ENCODE data around the gene KIF2C. TPM values are rescaled to one million over a fixed set of nuclear protein-coding genes. Genes with fewer than 3 reads are reported as not detected.
A peak's percentile ranks its signal among the peaks of the same experiment; 100 is the strongest.

Gene KIF2C
- total RNA-seq, 4 donors from 2014 or later: 0.76 to 4.5 (median 3.7) TPM

- DNase-seq (ENCODE audit: low spot score in 2 of 2): peak; percentile 93 to 98
- intact Hi-C loops (cut with DNase I; ENCODE audit: low total_unique reads): no loop called here
- TF ChIP-seq, protein P1, sequence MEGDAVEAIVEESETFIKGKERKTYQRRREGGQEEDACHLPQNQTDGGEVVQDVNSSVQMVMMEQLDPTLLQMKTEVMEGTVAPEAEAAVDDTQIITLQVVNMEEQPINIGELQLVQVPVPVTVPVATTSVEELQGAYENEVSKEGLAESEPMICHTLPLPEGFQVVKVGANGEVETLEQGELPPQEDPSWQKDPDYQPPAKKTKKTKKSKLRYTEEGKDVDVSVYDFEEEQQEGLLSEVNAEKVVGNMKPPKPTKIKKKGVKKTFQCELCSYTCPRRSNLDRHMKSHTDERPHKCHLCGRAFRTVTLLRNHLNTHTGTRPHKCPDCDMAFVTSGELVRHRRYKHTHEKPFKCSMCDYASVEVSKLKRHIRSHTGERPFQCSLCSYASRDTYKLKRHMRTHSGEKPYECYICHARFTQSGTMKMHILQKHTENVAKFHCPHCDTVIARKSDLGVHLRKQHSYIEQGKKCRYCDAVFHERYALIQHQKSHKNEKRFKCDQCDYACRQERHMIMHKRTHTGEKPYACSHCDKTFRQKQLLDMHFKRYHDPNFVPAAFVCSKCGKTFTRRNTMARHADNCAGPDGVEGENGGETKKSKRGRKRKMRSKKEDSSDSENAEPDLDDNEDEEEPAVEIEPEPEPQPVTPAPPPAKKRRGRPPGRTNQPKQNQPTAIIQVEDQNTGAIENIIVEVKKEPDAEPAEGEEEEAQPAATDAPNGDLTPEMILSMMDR (IDR thresholded peaks at IDR 0.05): peak in 1 of 3 donors; percentile 34
- TF ChIP-seq POLR2A (IDR thresholded peaks at IDR 0.05): peak in 1 of 2 donors; percentile 86
- 0 to 1% methylated on average over 33 to 37 of the region's 65 CpGs for WGBS, 2 donors
- H3K4me3 ChIP-seq (ENCODE audit: low read depth, poor library complexity, severe bottlenecking): peak within 1 kb of the TSS; percentile 85
These were observed 35.7 kb downstream of the KIF2C start, which contains the start of gene RPS8 for GRCh38 chr1:44775078-44775929. Gene RPS8, plus strand, starts transcription at chr1:44775540. Its CDS starts 57 bp downstream, at chr1:44775597.

DNA sequence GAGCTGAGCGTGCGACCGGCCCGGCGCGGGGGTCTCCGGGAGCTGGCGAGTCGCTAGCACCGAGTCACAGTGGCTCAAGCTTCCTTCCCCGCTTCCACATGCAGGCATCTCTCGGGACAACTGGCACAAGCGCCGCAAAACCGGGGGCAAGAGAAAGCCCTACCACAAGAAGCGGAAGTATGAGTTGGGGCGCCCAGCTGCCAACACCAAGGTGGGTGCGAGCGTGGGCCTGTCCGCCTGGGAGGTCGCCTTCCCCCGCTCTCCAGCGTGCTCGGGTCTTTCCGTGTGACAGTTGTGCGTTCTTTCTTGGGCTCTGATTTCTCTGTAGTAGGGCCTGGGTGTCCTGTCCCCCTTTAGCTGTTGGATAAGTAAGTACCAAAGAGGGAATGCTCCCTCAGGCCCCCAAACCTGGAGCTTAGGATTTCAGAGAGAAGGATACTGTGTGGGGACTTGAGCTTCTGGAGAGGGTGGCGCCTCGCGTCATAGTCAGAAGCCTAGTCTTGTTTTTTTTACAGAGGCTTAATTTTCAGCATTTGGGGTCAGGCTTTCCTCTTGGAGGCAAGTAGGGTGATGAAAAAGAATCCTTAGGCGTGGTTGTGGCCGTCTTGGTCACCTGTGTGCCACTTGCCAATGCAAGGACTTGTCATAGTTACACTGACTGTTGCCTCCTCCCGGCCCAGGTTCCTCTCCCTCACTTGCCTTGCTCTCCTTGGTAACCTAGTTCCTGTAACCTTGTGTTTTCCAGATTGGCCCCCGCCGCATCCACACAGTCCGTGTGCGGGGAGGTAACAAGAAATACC lies 36.5 kb downstream of the KIF2C start:
- WGBS, 2 donors: 5 to 11% methylated on average over 24 to 35 of the region's 36 CpGs
- intact Hi-C loops (cut with DNase I; ENCODE audit: low total_unique reads): no loop called here
- no peak for DNase-seq (ENCODE audit: low spot score in 2 of 2)

DNA sequence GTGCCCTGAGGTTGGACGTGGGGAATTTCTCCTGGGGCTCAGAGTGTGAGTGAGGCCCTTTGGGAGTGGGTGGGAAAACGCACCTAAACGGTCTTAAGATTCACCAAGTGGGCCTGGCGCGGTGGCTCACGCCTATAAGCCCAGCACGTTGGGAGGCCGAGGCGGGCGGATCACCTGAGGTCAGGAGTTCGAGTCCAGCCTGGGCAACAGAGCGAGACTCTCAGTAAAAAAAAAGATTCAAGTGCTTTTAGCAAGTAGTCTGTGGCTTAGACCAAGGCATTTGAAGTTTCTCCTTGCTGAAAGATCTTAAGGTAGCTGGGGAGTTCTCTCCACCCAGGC lies 37.1 kb downstream of the KIF2C start:
- intact Hi-C loops (cut with DNase I; ENCODE audit: low total_unique reads): no loop called here
- no peak for DNase-seq (ENCODE audit: low spot score in 2 of 2)
- H3K4me3 ChIP-seq (ENCODE audit: low read depth, poor library complexity, severe bottlenecking): peak overlapping the region; percentile 85
- TF ChIP-seq, protein P1 (IDR thresholded peaks at IDR 0.05): no peak
- no peak for TF ChIP-seq POLR2A (IDR thresholded peaks at IDR 0.05)
- WGBS, 2 donors: 38 to 50% methylated on average over 12 of the region's 12 CpGs

More for the DNA sequence above, 36.5 kb downstream of the KIF2C start:
- peak overlapping the region; percentile 85 for H3K4me3 ChIP-seq (ENCODE audit: low read depth, poor library complexity, severe bottlenecking)
- no peak for TF ChIP-seq POLR2A (IDR thresholded peaks at IDR 0.05)
- TF ChIP-seq, protein P1 (IDR thresholded peaks at IDR 0.05): no peak

DNA sequence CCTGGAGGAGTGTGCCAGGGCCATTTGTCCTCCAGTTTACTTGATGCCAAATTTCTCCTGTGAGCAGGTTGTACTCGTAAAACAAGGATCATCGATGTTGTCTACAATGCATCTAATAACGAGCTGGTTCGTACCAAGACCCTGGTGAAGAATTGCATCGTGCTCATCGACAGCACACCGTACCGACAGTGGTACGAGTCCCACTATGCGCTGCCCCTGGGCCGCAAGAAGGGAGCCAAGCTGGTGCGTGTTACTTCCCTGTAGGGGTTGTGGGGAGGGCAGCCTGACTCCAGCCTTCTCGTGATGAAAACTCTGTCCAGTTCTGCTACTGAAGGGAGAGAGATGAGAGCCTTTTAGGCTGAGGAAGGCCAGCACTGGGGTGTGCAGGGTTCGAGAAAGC lies 37.9 kb downstream of the KIF2C start:
- intact Hi-C loops (cut with DNase I; ENCODE audit: low total_unique reads): no loop called here
- no peak for DNase-seq (ENCODE audit: low spot score in 2 of 2)
- TF ChIP-seq, protein P1 (IDR thresholded peaks at IDR 0.05): no peak
- TF ChIP-seq POLR2A (IDR thresholded peaks at IDR 0.05): no peak
- no peak overlapping the region for H3K4me3 ChIP-seq (ENCODE audit: low read depth, poor library complexity, severe bottlenecking)
- 79 to 82% methylated on average over 14 of the region's 14 CpGs for WGBS, 2 donors

GRCh38 chr1:44777969-44778635 lies 38.5 kb downstream of the KIF2C start:
- DNase-seq (ENCODE audit: low spot score in 2 of 2): no peak
- intact Hi-C loops (cut with DNase I; ENCODE audit: low total_unique reads): no loop called here
- no peak overlapping the region for H3K4me3 ChIP-seq (ENCODE audit: low read depth, poor library complexity, severe bottlenecking)
- no peak for TF ChIP-seq POLR2A (IDR thresholded peaks at IDR 0.05)
- TF ChIP-seq, protein P1 (IDR thresholded peaks at IDR 0.05): no peak
- 71 to 77% methylated on average over 13 of the region's 13 CpGs for WGBS, 2 donors
